IMR-90 (cell line): ENCODE measurements around the gene RAET1E. TPM values are rescaled to one million over a fixed set of nuclear protein-coding genes. Genes with fewer than 3 reads are reported as not detected.
A peak's percentile ranks its signal among the peaks of the same experiment; 100 is the strongest.

Source experiments
- ATAC-seq: fragments of 200-7000 bp; cut with Tn5 transposase; 2 replicates; pipeline ENCODE4 v1.9.1; 2020; ENCODE audit warnings: low read depth, mild to moderate bottlenecking, moderate library complexity
- BruUV-seq: library from RNA; stranded (reverse); fragments of 400-500 nt; replicated peaks from 2 replicates; lab custom pipeline; 2021; lab: Mats Ljungman, UMichigan
- CTCF ChIA-PET: fragments of 300-600 bp; formaldehyde crosslinking; extraction: SDS; loops from one replicate; lab custom pipeline; 2021; ENCODE audit warnings: antibody characterized with exemption; lab: Yijun Ruan, JAX
- POLR2A ChIA-PET: fragments of 300-600 bp; sonication (Branson Sonifier 250); formaldehyde crosslinking; loops from one replicate; lab custom pipeline; 2022; ENCODE audit warnings: antibody characterized with exemption; ENCODE audit not compliant: unreplicated experiment; lab: Charles Lee
- DNase-seq: peaks from one replicate; pipeline ENCODE4 v3.0.0; 2013
- H2AFZ ChIP-seq: replicated peaks from 2 replicates; pipeline ENCODE3; 2013; ENCODE audit warnings: low read length, mild to moderate bottlenecking; ENCODE audit not compliant: poor library complexity
- H2AK5ac ChIP-seq: 2 replicates; pipeline ENCODE4 v1.6.1; 2013; ENCODE audit warnings: low read depth, low read length, inconsistent platforms
- H2AK9ac ChIP-seq: replicated peaks from 2 replicates; pipeline ENCODE3; 2013; ENCODE audit warnings: mild to moderate bottlenecking, low read depth, low read length, moderate library complexity; ENCODE audit not compliant: poor library complexity
- H2BK120ac ChIP-seq: 2 replicates; pipeline ENCODE4 v1.6.1; 2013; ENCODE audit warnings: low read depth, low read length, inconsistent platforms
- H2BK15ac ChIP-seq: 3 replicates; pipeline ENCODE4 v1.6.1; 2013; ENCODE audit warnings: low read depth, low read length, inconsistent platforms
- H2BK20ac ChIP-seq: 2 replicates; pipeline ENCODE4 v1.6.1; 2013; ENCODE audit warnings: low read depth, mild to moderate bottlenecking, inconsistent platforms, low read length, moderate library complexity
- H2BK5ac ChIP-seq: 2 replicates; pipeline ENCODE4 v1.6.1; 2013; ENCODE audit warnings: mild to moderate bottlenecking, low read depth, low read length, inconsistent platforms; ENCODE audit not compliant: poor library complexity, severe bottlenecking
- H3K14ac ChIP-seq: replicated peaks from 2 replicates; pipeline ENCODE4 v1.6.1; 2013; ENCODE audit warnings: low read depth, low read length, inconsistent platforms
- H3K18ac ChIP-seq: 2 replicates; pipeline ENCODE4 v1.6.1; 2013; ENCODE audit warnings: low read depth, low read length, control low read depth
- H3K23ac ChIP-seq: 2 replicates; pipeline ENCODE4 v1.6.1; 2013; ENCODE audit warnings: low read depth, low read length, inconsistent platforms
- H3K27ac ChIP-seq: 2 replicates; pipeline ENCODE4 v1.5.1; 2013; ENCODE audit warnings: mild to moderate bottlenecking, control low read depth, low read length; ENCODE audit not compliant: insufficient read depth
- H3K27me3 ChIP-seq: 2 replicates; pipeline ENCODE4 v1.6.1; 2013; ENCODE audit warnings: low read length; ENCODE audit not compliant: control insufficient read depth, insufficient read depth
- H3K36me3 ChIP-seq: 2 replicates; pipeline ENCODE4 v1.6.1; 2013; ENCODE audit warnings: low read length, mixed read lengths; ENCODE audit not compliant: control insufficient read depth, insufficient read depth
- H3K4ac ChIP-seq: 2 replicates; pipeline ENCODE4 v1.6.1; 2013; ENCODE audit warnings: low read depth, low read length, inconsistent platforms
- H3K4me1 ChIP-seq: 2 replicates; pipeline ENCODE4 v1.6.1; 2013; ENCODE audit warnings: low read length, mixed read lengths; ENCODE audit not compliant: control insufficient read depth, insufficient read depth
- H3K4me2 ChIP-seq: 2 replicates; pipeline ENCODE4 v1.6.1; 2013; ENCODE audit warnings: low read depth, mild to moderate bottlenecking, control low read depth, low read length, moderate library complexity
- H3K4me3 ChIP-seq: 2 replicates; pipeline ENCODE4 v1.5.1; 2013; ENCODE audit warnings: low read depth, mild to moderate bottlenecking, control low read depth, low read length, moderate library complexity; ENCODE audit not compliant: insufficient read depth
- H3K56ac ChIP-seq: 2 replicates; pipeline ENCODE4 v1.6.1; 2013; ENCODE audit warnings: low read length, inconsistent platforms; ENCODE audit not compliant: insufficient read depth; ENCODE audit errors: extremely low read depth
- H3K79me1 ChIP-seq, 2 experiments: 2 replicates each; pipeline ENCODE4 v1.6.1; 2013; ENCODE audit warnings: low read length in 2 of 2, inconsistent platforms in 1 of 2, low read depth in 1 of 2
- H3K9ac ChIP-seq: 2 replicates; pipeline ENCODE4 v1.6.1; 2013; ENCODE audit warnings: low read depth, low read length, control low read depth
- H3K9me1 ChIP-seq: 2 replicates; pipeline ENCODE4 v1.6.1; 2013; ENCODE audit warnings: low read length, inconsistent platforms; ENCODE audit not compliant: insufficient read depth
- H3K9me3 ChIP-seq: 2 replicates; pipeline ENCODE4 v1.6.1; 2013; ENCODE audit warnings: low read length; ENCODE audit not compliant: control insufficient read depth, insufficient read depth
- H4K20me1 ChIP-seq: 2 replicates; pipeline ENCODE4 v1.6.1; 2013; ENCODE audit warnings: low read length, inconsistent platforms; ENCODE audit not compliant: insufficient read depth
- H4K5ac ChIP-seq: 2 replicates; pipeline ENCODE4 v1.6.1; 2013; ENCODE audit warnings: mild to moderate bottlenecking, low read depth, low read length, control low read depth
- H4K8ac ChIP-seq, 2 experiments: 2 replicates each; pipeline ENCODE4 v1.6.1; 2013; ENCODE audit warnings: low read depth in 2 of 2, low read length in 2 of 2, control low read depth in 1 of 2, inconsistent platforms in 1 of 2
- H4K91ac ChIP-seq: 2 replicates; pipeline ENCODE4 v1.6.1; 2013; ENCODE audit warnings: low read depth, low read length, inconsistent platforms; ENCODE audit not compliant: insufficient read depth
- BHLHE40 ChIP-seq: fragments of 150-350 bp; IDR thresholded peaks from 2 replicates; pipeline ENCODE4 v1.6.1; 2016; ENCODE audit warnings: mild to moderate bottlenecking, low read depth, low read length
- CHD1 ChIP-seq: IDR thresholded peaks from 2 replicates; pipeline ENCODE4 v1.6.1; 2012; ENCODE audit warnings: low read depth, low read length, improper control_type of control experiment
- CTCF ChIP-seq: conservative IDR thresholded peaks from 2 replicates; pipeline ENCODE4 v1.5.1; 2012; ENCODE audit warnings: mild to moderate bottlenecking, low read depth, low read length, improper control_type of control experiment
- MAZ ChIP-seq: IDR thresholded peaks from 2 replicates; pipeline ENCODE4 v1.6.1; 2012; ENCODE audit warnings: low read depth, mild to moderate bottlenecking, low read length, improper control_type of control experiment, moderate library complexity, borderline replicate concordance
- NFE2L2 ChIP-seq: fragments of 150-350 bp; IDR thresholded peaks from 2 replicates; pipeline ENCODE4 v1.6.1; 2016; ENCODE audit warnings: low read depth, mild to moderate bottlenecking, low read length
- POLR2A ChIP-seq: IDR thresholded peaks from 2 replicates; pipeline ENCODE4 v1.6.1; 2012; ENCODE audit warnings: mild to moderate bottlenecking, low read depth, low read length
- RAD21 ChIP-seq: IDR thresholded peaks from 2 replicates; pipeline ENCODE4 v1.6.1; 2012; ENCODE audit warnings: low read length, improper control_type of control experiment
- RFX5 ChIP-seq: IDR thresholded peaks from 2 replicates; pipeline ENCODE4 v1.8.0; 2012; ENCODE audit warnings: low read depth, mild to moderate bottlenecking, low read length, moderate library complexity
- SMC3 ChIP-seq: fragments of 150-350 bp; IDR thresholded peaks from 2 replicates; pipeline ENCODE4 v1.6.1; 2016; ENCODE audit warnings: low read depth, mild to moderate bottlenecking, antibody characterized with exemption, low read length, moderate library complexity
- WGBS, 2 experiments: methylation state at CpG; one replicate each; pipeline versions ENCODE4 v1.1.5 to v1.1.7; 2013; ENCODE audit warnings: missing lambda C conversion rate in 2 of 2; ENCODE audit not compliant: insufficient read length in 1 of 2; ENCODE audit errors: extremely low coverage in 2 of 2; 5-methylcytosine and 5-hydroxymethylcytosine counted together
- dilution Hi-C: fragments of 300-500 bp; cut with HindIII; formaldehyde crosslinking; loops from one replicate; pipeline ENCODE4 v1.14.3; 2018; ENCODE audit warnings: low sequenced_read_pairs; ENCODE audit not compliant: unreplicated experiment
- in situ Hi-C: fragments of 300-500 bp; cut with MboI; formaldehyde crosslinking; loops from 3 replicates; pipeline ENCODE4 v1.14.3; 2019; ENCODE audit warnings: low sequenced_read_pairs, inconsistent platforms, mixed read lengths
- intact Hi-C: fragments of 100-400 bp; cut with micrococcal nuclease; formaldehyde crosslinking; loops from 2 replicates; pipeline ENCODE4 v1.10.0; 2022
- polyA plus RNA-seq, 3 experiments: library from polyadenylated mRNA; depleted of rRNA; stranded (reverse); fragments of >200 nt; gene quantifications; 2 replicates each; pipeline ENCODE4 v1.2.3, GENCODE V29; 2012; ENCODE audit warnings: low replicate concordance in 1 of 3
- total RNA-seq: library from RNA; depleted of rRNA; stranded (reverse); fragments of >200 nt; gene quantifications from 2 replicates; pipeline ENCODE4 v1.2.3, GENCODE V29; 2012
- TF ChIP-seq, protein P1 (sequence below): fragments of 150-350 bp; IDR thresholded peaks from 2 replicates; pipeline ENCODE4 v1.6.1; 2016; ENCODE audit warnings: low read depth, mild to moderate bottlenecking, low read length, moderate library complexity, borderline replicate concordance

RAET1E gene
- total and polyA plus RNA-seq, 2 of the 4 experiments (the other 2 are of a cell fraction): not detected

DNA sequence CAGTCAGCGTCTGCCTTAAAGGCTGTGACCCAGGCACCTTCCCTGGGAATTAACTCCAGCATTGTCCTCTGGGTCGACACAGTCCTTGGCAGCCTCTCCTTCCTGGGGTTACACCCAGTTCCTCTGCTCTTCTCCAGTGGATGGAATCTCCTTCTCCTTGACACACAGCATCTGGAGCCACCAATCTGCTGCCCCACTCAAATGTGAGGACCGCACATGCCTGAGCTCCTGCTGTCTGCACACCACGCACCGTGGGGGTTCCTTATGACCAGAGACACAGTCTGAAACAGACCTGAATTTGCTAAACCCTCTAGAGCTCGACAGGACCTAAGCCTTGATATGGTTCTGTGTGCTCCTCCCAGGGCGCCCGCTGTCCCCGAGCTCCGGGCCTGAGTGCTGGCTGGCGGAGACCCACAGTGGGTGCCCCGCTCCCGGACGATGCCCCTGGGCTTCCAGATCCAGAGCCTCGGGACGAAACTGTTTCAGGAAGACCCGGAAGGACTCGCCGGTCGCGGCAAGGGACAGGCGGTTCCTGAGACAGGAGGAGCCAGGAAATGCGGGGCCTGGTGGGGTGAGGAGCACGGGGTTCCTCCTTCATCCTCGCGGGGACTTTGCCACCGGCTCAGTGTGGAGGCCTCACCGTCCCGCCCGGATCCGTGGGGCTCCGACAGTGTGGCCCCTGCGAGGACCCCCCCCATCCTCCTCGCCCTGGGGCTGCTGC is 27.5 kb upstream of the RAET1E start:
- H2AK5ac ChIP-seq: 0 out of 2 replicates have a peak overlapping the region, but pooled peaks have one; percentile 39
- no peaks in the 10 kb centered on the region for H3K36me3 ChIP-seq
- no peak overlapping the region for H2BK15ac ChIP-seq
- DNase-seq (no peak), ATAC-seq (peak; percentile 3)
- no peak overlapping the region for H2BK20ac ChIP-seq
- intact Hi-C loops (no loop called here), in situ Hi-C loops (loop anchor here (10.0 to 25.0 kb wide), 3 partner anchors 201 to 412 kb away; partner anchors contain the start of gene PPIL4), dilution Hi-C loops (no loop called here)
- H3K14ac ChIP-seq: no peak overlapping the region
- ChIA-PET CTCF (interaction anchor here (1.1 to 1.4 kb wide), 2 partner anchors 8 to 91 kb away, joined by 3 to 4 read pairs; no protein-coding TSS in a partner anchor), POLR2A (no interaction called here)
- H2AK9ac ChIP-seq: peak overlapping the region; percentile 78
- peak overlapping the region; percentile 21; the same call in 1 of the 2 replicates for H3K9ac ChIP-seq
- TF ChIP-seq BHLHE40: no peak
- TF ChIP-seq MAZ: no peak
- TF ChIP-seq RFX5: no peak
- no peak for TF ChIP-seq NFE2L2
- TF ChIP-seq CHD1: no peak
- no peak for TF ChIP-seq SMC3
- no peak for TF ChIP-seq RAD21
- TF ChIP-seq, protein P1, sequence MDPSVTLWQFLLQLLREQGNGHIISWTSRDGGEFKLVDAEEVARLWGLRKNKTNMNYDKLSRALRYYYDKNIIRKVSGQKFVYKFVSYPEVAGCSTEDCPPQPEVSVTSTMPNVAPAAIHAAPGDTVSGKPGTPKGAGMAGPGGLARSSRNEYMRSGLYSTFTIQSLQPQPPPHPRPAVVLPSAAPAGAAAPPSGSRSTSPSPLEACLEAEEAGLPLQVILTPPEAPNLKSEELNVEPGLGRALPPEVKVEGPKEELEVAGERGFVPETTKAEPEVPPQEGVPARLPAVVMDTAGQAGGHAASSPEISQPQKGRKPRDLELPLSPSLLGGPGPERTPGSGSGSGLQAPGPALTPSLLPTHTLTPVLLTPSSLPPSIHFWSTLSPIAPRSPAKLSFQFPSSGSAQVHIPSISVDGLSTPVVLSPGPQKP: no peak
- TF ChIP-seq CTCF: no peak
- TF ChIP-seq POLR2A: no peak
- H2BK120ac ChIP-seq: peak overlapping the region; percentile 23; the same call in 1 of the 2 replicates
- peak overlapping the region; percentile 49; the same call in 1 of the 2 replicates for H4K91ac ChIP-seq
- H3K56ac ChIP-seq: no peak overlapping the region
- no peaks in the 10 kb centered on the region for H4K20me1 ChIP-seq
- H3K23ac ChIP-seq: peak overlapping the region; percentile 82
- no peaks in the 10 kb centered on the region for H3K79me1 ChIP-seq
- BruUV-seq: no TSS peak
- peak overlapping the region; percentile 72 for H3K4ac ChIP-seq
- H3K9me1 ChIP-seq: no peaks in the 10 kb centered on the region
- peak overlapping the region; percentile 92 to 97 for H4K8ac ChIP-seq
- no peaks in the 10 kb centered on the region for H3K9me3 ChIP-seq
- H3K4me1 ChIP-seq: peaks cover 2% of the 10 kb centered on the region; the same call in 1 of the 2 replicates
- H3K4me2 ChIP-seq: peak overlapping the region; percentile 81
- peak overlapping the region; percentile 58 for H4K5ac ChIP-seq
- no peak overlapping the region for H3K18ac ChIP-seq
- H2AFZ ChIP-seq: peak overlapping the region; percentile 97
- peaks cover 8% of the 10 kb centered on the region for H3K27me3 ChIP-seq
- H3K27ac ChIP-seq: no peak overlapping the region
- 50% methylated on average over 3 of the region's 34 CpGs; no CpG with 5 or more reads in 1 of the 2 experiments for WGBS, 2 experiments
- peak overlapping the region; percentile 32 for H3K4me3 ChIP-seq
- H2BK5ac ChIP-seq: no peak overlapping the region
